NB4 (cell line): ENCODE data around the gene CACUL1.

Source experiments
- DNase-seq: peaks from one replicate; pipeline ENCODE4 v3.0.0; 2010; ENCODE audit warnings: low read depth
- H3K4me3 ChIP-seq: one replicate; pipeline ENCODE4 v1.5.1; 2011; ENCODE audit warnings: mild to moderate bottlenecking, low read depth, low read length, moderate library complexity
- MAX ChIP-seq: IDR thresholded peaks from 2 replicates; pipeline ENCODE4 v1.6.1; 2011; ENCODE audit warnings: low read depth, low read length
- MYC ChIP-seq: IDR thresholded peaks from 2 replicates; pipeline ENCODE4 v1.6.1; 2011; ENCODE audit warnings: low read depth, low read length
- POLR2A ChIP-seq: IDR thresholded peaks from 2 replicates; pipeline ENCODE4 v1.6.1; 2011; ENCODE audit warnings: mild to moderate bottlenecking; ENCODE audit not compliant: insufficient read length; ENCODE audit errors: extremely low read depth
- TF ChIP-seq, protein P1 (sequence below): IDR thresholded peaks from one replicate; pipeline ENCODE4 v1.5.1; 2012; ENCODE audit warnings: low read depth, low read length

Gene CACUL1

DNA sequence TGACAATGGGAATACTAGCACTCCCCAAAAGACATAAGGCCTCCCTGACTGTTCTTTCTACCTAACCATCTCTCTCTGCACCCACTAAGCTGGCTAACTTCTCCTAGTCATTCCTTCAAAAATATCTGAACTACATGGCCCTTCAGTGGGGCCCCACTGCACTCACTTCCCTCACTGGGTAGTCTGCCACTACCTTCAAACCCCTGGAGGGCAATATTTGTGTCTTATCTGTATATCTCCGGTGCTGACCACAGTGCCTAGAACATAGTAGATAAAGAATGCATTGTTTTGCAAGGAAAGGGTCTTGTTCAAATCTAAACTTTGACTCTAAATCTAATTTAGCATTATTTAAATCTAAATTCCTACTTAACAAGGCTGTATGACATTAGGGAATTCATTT, 44.3 kb downstream of the CACUL1 start:
- no peak overlapping the region for H3K4me3 ChIP-seq
- DNase-seq, result peak; percentile 74
- TF ChIP-seq MYC, result no peak

GRCh38 chr10:118708571-118708970, 46.2 kb downstream of the CACUL1 start:
- no peak overlapping the region for H3K4me3 ChIP-seq
- no peak for DNase-seq
- TF ChIP-seq MYC, result no peak
- TF ChIP-seq MAX, result no peak
- no peak for TF ChIP-seq POLR2A
- TF ChIP-seq, protein P1, sequence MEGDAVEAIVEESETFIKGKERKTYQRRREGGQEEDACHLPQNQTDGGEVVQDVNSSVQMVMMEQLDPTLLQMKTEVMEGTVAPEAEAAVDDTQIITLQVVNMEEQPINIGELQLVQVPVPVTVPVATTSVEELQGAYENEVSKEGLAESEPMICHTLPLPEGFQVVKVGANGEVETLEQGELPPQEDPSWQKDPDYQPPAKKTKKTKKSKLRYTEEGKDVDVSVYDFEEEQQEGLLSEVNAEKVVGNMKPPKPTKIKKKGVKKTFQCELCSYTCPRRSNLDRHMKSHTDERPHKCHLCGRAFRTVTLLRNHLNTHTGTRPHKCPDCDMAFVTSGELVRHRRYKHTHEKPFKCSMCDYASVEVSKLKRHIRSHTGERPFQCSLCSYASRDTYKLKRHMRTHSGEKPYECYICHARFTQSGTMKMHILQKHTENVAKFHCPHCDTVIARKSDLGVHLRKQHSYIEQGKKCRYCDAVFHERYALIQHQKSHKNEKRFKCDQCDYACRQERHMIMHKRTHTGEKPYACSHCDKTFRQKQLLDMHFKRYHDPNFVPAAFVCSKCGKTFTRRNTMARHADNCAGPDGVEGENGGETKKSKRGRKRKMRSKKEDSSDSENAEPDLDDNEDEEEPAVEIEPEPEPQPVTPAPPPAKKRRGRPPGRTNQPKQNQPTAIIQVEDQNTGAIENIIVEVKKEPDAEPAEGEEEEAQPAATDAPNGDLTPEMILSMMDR, result no peak

GRCh38 chr10:118704711-118705110, 50.1 kb downstream of the CACUL1 start:
- TF ChIP-seq, protein P1, result no peak
- TF ChIP-seq MYC (no peak), POLR2A (no peak), MAX (no peak)
- H3K4me3 ChIP-seq, result no peak overlapping the region
- no peak for DNase-seq

DNA sequence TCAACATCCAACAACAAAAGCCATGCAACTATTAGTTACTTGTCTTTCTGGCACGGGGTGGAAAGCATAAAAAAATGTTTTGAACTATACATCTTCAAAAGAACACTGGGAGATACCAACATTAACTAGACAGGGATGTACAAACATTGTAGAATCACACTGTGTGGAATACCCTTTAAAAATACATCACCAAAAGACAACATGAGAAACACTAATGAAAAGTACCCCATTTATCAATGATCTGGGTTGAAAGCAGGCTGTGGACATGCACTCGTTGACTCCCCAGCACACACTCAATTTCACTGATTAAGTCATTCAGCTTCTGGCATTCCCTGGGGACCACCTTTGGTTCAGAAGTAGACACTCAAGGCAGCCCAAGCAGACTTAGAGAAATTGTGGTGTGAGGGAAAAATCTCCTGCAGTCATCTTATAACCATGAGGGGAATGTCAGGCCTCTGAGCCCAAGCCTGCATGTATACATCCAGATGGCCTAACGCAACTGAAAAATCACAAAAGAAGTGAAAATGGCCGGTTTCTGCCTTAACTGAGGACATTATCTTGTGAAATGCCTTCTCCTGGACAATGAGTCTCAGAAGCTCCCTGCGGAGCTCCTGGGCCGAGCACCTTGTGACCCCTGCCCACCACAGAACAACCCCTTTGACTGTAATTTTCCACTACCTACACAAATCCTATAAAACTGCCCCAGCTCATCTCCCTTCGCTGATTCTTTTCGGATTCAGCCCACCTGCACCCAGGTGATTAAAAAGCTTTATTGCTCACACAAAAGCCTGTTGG, 53.0 kb downstream of the CACUL1 start:
- TF ChIP-seq MAX (no peak), POLR2A (no peak), MYC (no peak)
- TF ChIP-seq, protein P1, result no peak
- no peak overlapping the region for H3K4me3 ChIP-seq
- DNase-seq, result peak; percentile 19

DNA sequence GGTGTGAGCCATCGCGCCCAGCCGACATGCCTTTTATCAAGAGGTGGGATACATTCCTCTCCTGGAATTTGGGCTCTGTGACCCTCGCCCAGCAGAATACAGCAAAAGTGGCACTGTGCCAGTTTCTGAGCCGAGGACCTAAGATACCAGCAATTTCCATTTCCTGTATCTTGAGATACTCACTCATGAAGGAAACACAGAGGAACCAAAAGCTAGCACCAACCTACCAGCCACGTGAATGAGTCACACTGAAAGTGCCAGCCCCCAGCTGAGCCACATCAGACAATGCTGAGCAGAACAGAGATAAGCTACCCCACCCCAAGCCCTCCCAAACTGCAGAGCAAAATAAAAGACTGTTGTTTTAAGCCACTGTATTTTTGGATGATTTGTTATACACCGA, 56.3 kb downstream of the CACUL1 start:
- H3K4me3 ChIP-seq, result no peak overlapping the region
- peak; percentile 78 for DNase-seq
- TF ChIP-seq, protein P1, result no peak
- no peak for TF ChIP-seq POLR2A
- peak; percentile 49 for TF ChIP-seq MAX

DNA sequence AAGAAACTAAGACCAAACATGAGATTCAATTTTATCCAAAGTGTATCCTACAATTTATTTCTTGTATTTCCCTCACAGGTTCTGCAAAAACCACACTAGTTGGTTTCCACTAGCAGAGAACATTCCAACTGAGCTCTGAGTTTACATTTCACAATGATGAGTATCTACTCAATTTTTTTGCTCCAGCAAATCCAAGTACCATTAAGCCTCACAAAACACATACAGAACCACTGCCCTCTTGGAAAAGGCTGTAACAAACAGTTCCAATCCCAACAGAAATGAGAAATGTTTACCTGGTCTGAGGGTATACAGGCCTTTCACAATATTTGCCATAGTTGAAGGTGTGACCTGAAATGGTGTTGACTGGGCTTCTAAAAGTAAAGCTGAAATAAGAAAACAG, 59.9 kb downstream of the CACUL1 start:
- TF ChIP-seq, protein P1, result no peak
- TF ChIP-seq MAX, result no peak
- TF ChIP-seq POLR2A, result no peak
- no peak for TF ChIP-seq MYC
- DNase-seq, result no peak
- no peak overlapping the region for H3K4me3 ChIP-seq
